Measurements from ENCODE around the gene AFF3.

The AFF3 gene

GRCh38 chr2:99925960-99926359, 216.4 kb downstream of the AFF3 start:
- Histone ChIP-seq H4K8ac (ENCODE audit: low read depth, low read length) (no peak overlapping the region), H3K4me1 (ENCODE audit: control insufficient read depth in 1 of 2, insufficient read depth in 2 of 2, low read length in 2 of 2) (no peaks in the 10 kb centered on the region), H3K23ac (ENCODE audit: low read length) (no peak overlapping the region), H2BK5ac (ENCODE audit: low read depth, low read length, poor library complexity) (no peak overlapping the region), H3K4me3 (ENCODE audit: low read depth, low read length) (no peak overlapping the region), H3K9ac (ENCODE audit: low read length) (no peak overlapping the region), H3K79me2 (ENCODE audit: control insufficient read depth, insufficient read depth, low read length, poor library complexity) (no peaks in the 10 kb centered on the region), H3K4me2 (ENCODE audit: low read length) (no peak overlapping the region), H3K27ac (ENCODE audit: low read depth, low read length) (no peak overlapping the region), H3K14ac (ENCODE audit: low read length) (no peak overlapping the region), H3K18ac (ENCODE audit: low read length) (no peak overlapping the region), H3K9me3 (ENCODE audit: insufficient read depth, low read depth, low read length) (no peaks in the 10 kb centered on the region), H2AFZ (ENCODE audit: insufficient read depth, low read length, poor library complexity) (no peak overlapping the region), H2BK12ac (ENCODE audit: low read length) (no peak overlapping the region), H2BK120ac (ENCODE audit: insufficient read depth, low read length, poor library complexity) (no peak overlapping the region), H3K27me3 (ENCODE audit: insufficient read depth, low read length) (no peaks in the 10 kb centered on the region), H3K79me1 (ENCODE audit: low read length) (no peaks in the 10 kb centered on the region), H4K12ac (ENCODE audit: low read depth, low read length) (no peak overlapping the region), H3K4ac (ENCODE audit: low read depth, low read length) (no peak overlapping the region), H4K91ac (ENCODE audit: low read depth, low read length) (no peak overlapping the region), H2AK5ac (ENCODE audit: low read length) (no peak overlapping the region), H3K36me3 (ENCODE audit: control insufficient read depth in 1 of 2, insufficient read depth in 2 of 2, low read length in 2 of 2) (no peaks in the 10 kb centered on the region)
- WGBS (ENCODE audit: extremely low coverage, insufficient coverage, insufficient read length): no CpG with 5 or more reads among the region's 4 CpGs
- DNase-seq: no peak

- Histone ChIP-seq H3K18ac (ENCODE audit: low read length) (no peak overlapping the region), H3K79me2 (ENCODE audit: control insufficient read depth, insufficient read depth, low read length, poor library complexity) (no peaks in the 10 kb centered on the region), H3K4me2 (ENCODE audit: low read length) (no peak overlapping the region), H3K79me1 (ENCODE audit: low read length) (no peaks in the 10 kb centered on the region), H3K27me3 (ENCODE audit: insufficient read depth, low read length) (no peaks in the 10 kb centered on the region), H3K4me1 (ENCODE audit: control insufficient read depth in 1 of 2, insufficient read depth in 2 of 2, low read length in 2 of 2) (no peaks in the 10 kb centered on the region), H3K23ac (ENCODE audit: low read length) (no peak overlapping the region), H3K9ac (ENCODE audit: low read length) (no peak overlapping the region), H3K4me3 (ENCODE audit: low read depth, low read length) (no peak overlapping the region), H2AFZ (ENCODE audit: insufficient read depth, low read length, poor library complexity) (no peak overlapping the region), H4K91ac (ENCODE audit: low read depth, low read length) (no peak overlapping the region), H2BK5ac (ENCODE audit: low read depth, low read length, poor library complexity) (no peak overlapping the region), H2AK5ac (ENCODE audit: low read length) (no peak overlapping the region), H3K14ac (ENCODE audit: low read length) (no peak overlapping the region), H4K12ac (ENCODE audit: low read depth, low read length) (no peak overlapping the region), H4K8ac (ENCODE audit: low read depth, low read length) (no peak overlapping the region), H3K9me3 (ENCODE audit: insufficient read depth, low read depth, low read length) (no peaks in the 10 kb centered on the region), H3K4ac (ENCODE audit: low read depth, low read length) (no peak overlapping the region), H2BK120ac (ENCODE audit: insufficient read depth, low read length, poor library complexity) (no peak overlapping the region), H2BK12ac (ENCODE audit: low read length) (no peak overlapping the region), H3K27ac (ENCODE audit: low read depth, low read length) (no peak overlapping the region), H3K36me3 (ENCODE audit: control insufficient read depth in 1 of 2, insufficient read depth in 2 of 2, low read length in 2 of 2) (no peaks in the 10 kb centered on the region)
- no peak for DNase-seq
- no CpG with 5 or more reads among the region's 6 CpGs for WGBS (ENCODE audit: extremely low coverage, insufficient coverage, insufficient read length)
These were observed 219.7 kb downstream of the AFF3 start for GRCh38 chr2:99922664-99923063.

DNA sequence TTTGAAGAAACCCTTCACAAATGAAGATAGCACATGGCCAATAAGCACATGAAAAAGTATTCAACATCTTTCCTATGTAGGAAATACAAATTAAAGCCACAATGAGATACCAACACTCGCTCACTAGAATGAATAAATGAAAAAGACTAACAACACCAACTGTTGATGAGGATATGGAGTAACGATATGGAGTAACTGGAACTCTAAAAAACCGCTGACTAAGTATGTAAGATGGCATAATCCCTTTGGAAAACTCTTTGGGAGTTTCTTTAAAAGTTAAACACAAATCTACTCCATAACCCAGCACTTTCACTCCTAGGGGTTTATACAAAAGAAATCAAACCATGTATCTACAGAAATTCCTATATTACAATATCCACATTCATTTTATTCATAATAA, 220.5 kb downstream of the AFF3 start:
- no peak overlapping the region for H3K23ac ChIP-seq (ENCODE audit: low read length)
- H2BK12ac ChIP-seq (ENCODE audit: low read length): no peak overlapping the region
- H2AK5ac ChIP-seq (ENCODE audit: low read length): no peak overlapping the region
- no peak overlapping the region for H3K4me2 ChIP-seq (ENCODE audit: low read length)
- H2BK120ac ChIP-seq (ENCODE audit: insufficient read depth, low read length, poor library complexity): no peak overlapping the region
- H4K8ac ChIP-seq (ENCODE audit: low read depth, low read length): no peak overlapping the region
- no peaks in the 10 kb centered on the region for H3K36me3 ChIP-seq (ENCODE audit: control insufficient read depth in 1 of 2, insufficient read depth in 2 of 2, low read length in 2 of 2)
- H3K4me1 ChIP-seq (ENCODE audit: control insufficient read depth in 1 of 2, insufficient read depth in 2 of 2, low read length in 2 of 2): no peaks in the 10 kb centered on the region
- H3K14ac ChIP-seq (ENCODE audit: low read length): no peak overlapping the region
- no peak overlapping the region for H3K9ac ChIP-seq (ENCODE audit: low read length)
- no peak overlapping the region for H2BK5ac ChIP-seq (ENCODE audit: low read depth, low read length, poor library complexity)
- no peak overlapping the region for H3K4me3 ChIP-seq (ENCODE audit: low read depth, low read length)
- no peak overlapping the region for H2AFZ ChIP-seq (ENCODE audit: insufficient read depth, low read length, poor library complexity)
- H3K27ac ChIP-seq (ENCODE audit: low read depth, low read length): no peak overlapping the region
- H3K27me3 ChIP-seq (ENCODE audit: insufficient read depth, low read length): no peaks in the 10 kb centered on the region
- H3K18ac ChIP-seq (ENCODE audit: low read length): no peak overlapping the region
- H4K12ac ChIP-seq (ENCODE audit: low read depth, low read length): no peak overlapping the region
- no peaks in the 10 kb centered on the region for H3K79me1 ChIP-seq (ENCODE audit: low read length)
- H3K9me3 ChIP-seq (ENCODE audit: insufficient read depth, low read depth, low read length): no peaks in the 10 kb centered on the region
- no peak overlapping the region for H4K91ac ChIP-seq (ENCODE audit: low read depth, low read length)
- no peak for DNase-seq
- no peaks in the 10 kb centered on the region for H3K79me2 ChIP-seq (ENCODE audit: control insufficient read depth, insufficient read depth, low read length, poor library complexity)
- no CpG with 5 or more reads among the region's 3 CpGs for WGBS (ENCODE audit: extremely low coverage, insufficient coverage, insufficient read length)
- no peak overlapping the region for H3K4ac ChIP-seq (ENCODE audit: low read depth, low read length)

GRCh38 chr2:99918389-99918788, 224.0 kb downstream of the AFF3 start:
- WGBS (ENCODE audit: extremely low coverage, insufficient coverage, insufficient read length): no CpG with 5 or more reads among the region's 2 CpGs
- Histone ChIP-seq H3K23ac (ENCODE audit: low read length) (no peak overlapping the region), H3K27me3 (ENCODE audit: insufficient read depth, low read length) (no peaks in the 10 kb centered on the region), H3K79me2 (ENCODE audit: control insufficient read depth, insufficient read depth, low read length, poor library complexity) (no peaks in the 10 kb centered on the region), H2BK12ac (ENCODE audit: low read length) (no peak overlapping the region), H3K79me1 (ENCODE audit: low read length) (no peaks in the 10 kb centered on the region), H3K18ac (ENCODE audit: low read length) (no peak overlapping the region), H3K9me3 (ENCODE audit: insufficient read depth, low read depth, low read length) (no peaks in the 10 kb centered on the region), H3K4me2 (ENCODE audit: low read length) (no peak overlapping the region), H3K27ac (ENCODE audit: low read depth, low read length) (no peak overlapping the region), H2BK5ac (ENCODE audit: low read depth, low read length, poor library complexity) (no peak overlapping the region), H4K91ac (ENCODE audit: low read depth, low read length) (no peak overlapping the region), H3K4me1 (ENCODE audit: control insufficient read depth in 1 of 2, insufficient read depth in 2 of 2, low read length in 2 of 2) (no peaks in the 10 kb centered on the region), H2AFZ (ENCODE audit: insufficient read depth, low read length, poor library complexity) (no peak overlapping the region), H3K4me3 (ENCODE audit: low read depth, low read length) (no peak overlapping the region), H2AK5ac (ENCODE audit: low read length) (no peak overlapping the region), H3K36me3 (ENCODE audit: control insufficient read depth in 1 of 2, insufficient read depth in 2 of 2, low read length in 2 of 2) (no peaks in the 10 kb centered on the region), H4K12ac (ENCODE audit: low read depth, low read length) (no peak overlapping the region), H2BK120ac (ENCODE audit: insufficient read depth, low read length, poor library complexity) (no peak overlapping the region), H4K8ac (ENCODE audit: low read depth, low read length) (no peak overlapping the region), H3K9ac (ENCODE audit: low read length) (no peak overlapping the region), H3K14ac (ENCODE audit: low read length) (no peak overlapping the region), H3K4ac (ENCODE audit: low read depth, low read length) (no peak overlapping the region)
- no peak for DNase-seq
